ENCODE data around the gene LPO. TPM values are rescaled to one million over a fixed set of nuclear protein-coding genes. Genes with fewer than 3 reads are reported as not detected.

LPO gene
- total RNA-seq, 2 donors from 2014 or later: not detected

DNA sequence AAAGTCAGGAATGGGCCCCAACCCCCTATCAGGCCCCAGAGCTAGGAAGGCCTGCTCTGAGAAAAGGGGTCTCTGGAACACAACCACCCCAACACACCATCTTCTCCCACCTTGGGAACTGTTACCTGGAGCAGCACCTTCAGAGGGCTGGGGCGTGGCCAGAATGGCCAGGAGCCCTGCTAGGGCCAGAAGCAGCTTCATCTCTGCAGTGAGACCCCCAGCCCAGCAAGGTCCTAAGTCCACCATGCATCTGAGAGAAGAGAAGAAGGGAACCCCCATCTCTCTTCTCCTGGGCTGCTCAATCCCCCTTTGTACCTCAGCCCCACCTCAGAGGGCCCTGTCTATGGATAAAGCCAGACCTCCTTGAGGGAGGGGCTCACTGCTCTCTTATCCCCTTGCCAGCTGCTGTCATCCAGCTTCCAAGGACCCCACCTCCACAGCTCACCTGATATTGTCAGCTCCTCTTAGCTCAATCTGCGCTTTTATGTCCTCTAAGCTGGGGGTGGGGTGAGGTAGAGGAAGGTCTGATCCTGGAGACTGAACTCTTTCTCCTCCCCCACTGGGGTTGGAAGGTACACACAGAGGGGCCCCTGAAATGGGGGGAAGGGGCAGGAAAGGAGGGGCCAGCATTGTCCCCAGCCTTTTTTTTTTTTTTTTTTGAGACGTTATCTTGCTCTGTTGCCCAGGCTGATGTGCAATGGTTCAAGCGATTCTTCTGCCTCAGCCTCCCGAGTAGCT lies 42.3 kb downstream of the LPO start, which contains the start of gene MPO:
TSS of gene MPO (minus strand) at position 456 of the 738 bp plus-strand sequence. CDS start at position 279, 177 bp downstream.
- Histone ChIP-seq H3K27me3 (no peaks in the 10 kb centered on the region), H3K4me3 (no peak within 1 kb of the TSS), H3K9me3 (no peaks in the 10 kb centered on the region), H3K36me3 (replicated peaks in 1 of 2; ENCODE audit: insufficient read depth in 1 of 2, low read depth in 2 of 2) (no peaks in the 10 kb centered on the region), H3K27ac (no peak within 1 kb of the TSS), H3K4me1 (peaks cover 10% of the 10 kb centered on the region)
- ATAC-seq: no peak
- WGBS, 2 donors: 74 to 84% methylated on average over 5 of the region's 5 CpGs
- intact Hi-C loops (cut with DNase I): no loop called here
- DNase-seq: no peak
- TF ChIP-seq CTCF (IDR thresholded peaks at IDR 0.05) (no peak), POLR2A (IDR thresholded peaks at IDR 0.05) (no peak)

GRCh38 chr17:58281511-58282011 lies 43.2 kb downstream of the LPO start:
- DNase-seq (no peak), ATAC-seq (no peak)
- no peaks in the 10 kb centered on the region for H3K9me3 ChIP-seq
- no peak overlapping the region for H3K4me3 ChIP-seq
- H3K27me3 ChIP-seq: no peaks in the 10 kb centered on the region
- H3K4me1 ChIP-seq: peaks cover 10% of the 10 kb centered on the region
- intact Hi-C loops (cut with DNase I): no loop called here
- H3K27ac ChIP-seq: no peak overlapping the region
- TF ChIP-seq POLR2A (IDR thresholded peaks at IDR 0.05): no peak
- TF ChIP-seq CTCF (IDR thresholded peaks at IDR 0.05): no peak
- WGBS, 2 donors: 26 to 60% methylated on average over 1 to 2 of the region's 2 CpGs
- no peaks in the 10 kb centered on the region for H3K36me3 ChIP-seq (replicated peaks in 1 of 2; ENCODE audit: insufficient read depth in 1 of 2, low read depth in 2 of 2)

GRCh38 chr17:58282442-58282841 lies 44.1 kb downstream of the LPO start:
- DNase-seq (no peak), ATAC-seq (no peak)
- 77 to 87% methylated on average over 6 of the region's 6 CpGs for WGBS, 2 donors

DNA sequence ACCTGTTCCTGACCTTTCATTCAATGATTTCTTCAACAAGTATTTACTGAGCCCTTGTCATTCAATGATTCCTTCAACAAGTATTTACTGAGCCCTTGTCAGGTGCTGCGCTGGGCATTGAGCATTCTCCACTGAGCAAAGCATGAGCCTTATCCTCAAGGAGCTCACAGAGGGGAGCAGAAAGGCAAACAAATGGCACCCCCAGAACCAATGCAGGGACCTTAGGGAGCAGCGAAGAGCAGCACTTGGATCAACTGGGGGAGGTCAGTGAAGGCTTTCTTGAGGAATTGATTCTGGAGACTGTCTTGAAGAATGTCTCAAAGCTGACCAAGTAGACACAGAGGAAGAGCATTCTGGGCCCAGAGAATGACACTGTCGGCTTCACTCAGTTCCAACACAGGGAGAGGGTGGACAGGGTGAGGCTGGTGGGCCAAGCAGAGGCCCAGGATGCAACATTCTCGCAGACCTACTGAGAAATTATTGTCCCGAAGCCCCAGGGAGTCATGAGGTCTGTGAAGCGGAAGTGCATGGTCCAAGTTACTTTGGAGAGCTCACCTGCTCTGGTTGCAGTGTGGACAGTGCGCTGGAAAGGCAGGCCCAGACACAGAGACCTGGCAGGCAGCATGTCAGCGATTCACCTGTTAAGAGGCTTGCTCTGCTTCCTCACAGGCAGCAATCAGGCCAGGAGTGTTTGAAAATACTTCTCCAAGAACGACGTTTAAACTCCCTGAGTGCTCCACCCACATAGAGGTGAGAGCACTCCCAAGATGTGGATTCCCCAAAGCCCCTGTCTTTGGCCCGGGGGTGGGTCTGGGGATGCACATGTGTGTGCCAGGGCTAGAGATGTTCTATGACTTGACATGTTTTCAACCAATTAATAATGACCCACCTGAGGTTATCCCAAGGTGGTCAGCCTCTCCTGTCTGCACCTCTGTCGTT lies 45.6 kb downstream of the LPO start:
- DNase-seq (no peak), ATAC-seq (no peak)
- no peaks in the 10 kb centered on the region for H3K36me3 ChIP-seq (replicated peaks in 1 of 2; ENCODE audit: insufficient read depth in 1 of 2, low read depth in 2 of 2)
- TF ChIP-seq POLR2A (IDR thresholded peaks at IDR 0.05) (no peak), CTCF (IDR thresholded peaks at IDR 0.05) (no peak)
- no peak overlapping the region for H3K27ac ChIP-seq
- no peaks in the 10 kb centered on the region for H3K27me3 ChIP-seq
- intact Hi-C loops (cut with DNase I): no loop called here
- H3K4me1 ChIP-seq: peaks cover 5% of the 10 kb centered on the region
- no peaks in the 10 kb centered on the region for H3K9me3 ChIP-seq
- H3K4me3 ChIP-seq: no peak overlapping the region
- 60 to 63% methylated on average over 10 to 12 of the region's 12 CpGs for whole genome bisulfite sequencing, 2 donors

More at GRCh38 chr17:58282442-58282841, 44.1 kb downstream of the LPO start:
- no peak overlapping the region for H3K4me3 ChIP-seq
- H3K27ac ChIP-seq: no peak overlapping the region
- H3K4me1 ChIP-seq: peaks cover 10% of the 10 kb centered on the region
- intact Hi-C loops (cut with DNase I): no loop called here
- H3K36me3 ChIP-seq (replicated peaks in 1 of 2; ENCODE audit: insufficient read depth in 1 of 2, low read depth in 2 of 2): no peaks in the 10 kb centered on the region
- no peaks in the 10 kb centered on the region for H3K9me3 ChIP-seq
- TF ChIP-seq CTCF (IDR thresholded peaks at IDR 0.05): no peak
- TF ChIP-seq POLR2A (IDR thresholded peaks at IDR 0.05): no peak
- H3K27me3 ChIP-seq: no peaks in the 10 kb centered on the region

Measured in body of pancreas (tissue), 4 donors.